OCI-LY7 (cell line): ENCODE data around the gene KLHL41.

Source experiments
- EZH2phosphoT487 ChIP-seq: fragments of 200-600 bp; sonication (generic); IDR thresholded peaks from 2 replicates; pipeline ENCODE4 v1.6.1; 2018; ENCODE audit warnings: low read depth, borderline replicate concordance, mild to moderate bottlenecking, mixed run types, antibody characterized with exemption, low read length, moderate library complexity, mixed read lengths
- TF ChIP-seq, protein P1 (sequence below): fragments of 200-600 bp; sonication (generic); conservative IDR thresholded peaks from 2 replicates; pipeline ENCODE4 v1.5.1; 2014; ENCODE audit warnings: mild to moderate bottlenecking, antibody characterized with exemption, low read length, moderate library complexity, mixed read lengths

DNA sequence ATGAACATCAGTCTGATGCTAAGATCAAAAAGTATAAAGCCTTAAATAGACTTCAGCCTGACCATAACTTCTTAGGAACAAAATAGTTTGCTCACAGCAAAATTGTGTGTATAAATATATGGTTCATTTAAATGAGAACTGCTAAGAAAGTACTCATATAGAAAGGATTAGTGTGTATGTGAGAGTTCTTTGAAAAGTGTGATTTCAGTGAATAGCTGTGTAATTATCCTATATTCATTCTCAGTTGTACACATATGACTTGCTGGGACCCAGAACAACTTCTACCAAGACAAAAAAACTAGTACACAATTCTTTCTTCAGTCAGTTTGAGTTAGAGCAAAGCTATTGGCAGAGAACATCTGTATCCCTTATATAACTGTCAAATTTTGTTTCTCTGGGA lies 23.0 kb upstream of the KLHL41 start:
- TF ChIP-seq, protein P1, sequence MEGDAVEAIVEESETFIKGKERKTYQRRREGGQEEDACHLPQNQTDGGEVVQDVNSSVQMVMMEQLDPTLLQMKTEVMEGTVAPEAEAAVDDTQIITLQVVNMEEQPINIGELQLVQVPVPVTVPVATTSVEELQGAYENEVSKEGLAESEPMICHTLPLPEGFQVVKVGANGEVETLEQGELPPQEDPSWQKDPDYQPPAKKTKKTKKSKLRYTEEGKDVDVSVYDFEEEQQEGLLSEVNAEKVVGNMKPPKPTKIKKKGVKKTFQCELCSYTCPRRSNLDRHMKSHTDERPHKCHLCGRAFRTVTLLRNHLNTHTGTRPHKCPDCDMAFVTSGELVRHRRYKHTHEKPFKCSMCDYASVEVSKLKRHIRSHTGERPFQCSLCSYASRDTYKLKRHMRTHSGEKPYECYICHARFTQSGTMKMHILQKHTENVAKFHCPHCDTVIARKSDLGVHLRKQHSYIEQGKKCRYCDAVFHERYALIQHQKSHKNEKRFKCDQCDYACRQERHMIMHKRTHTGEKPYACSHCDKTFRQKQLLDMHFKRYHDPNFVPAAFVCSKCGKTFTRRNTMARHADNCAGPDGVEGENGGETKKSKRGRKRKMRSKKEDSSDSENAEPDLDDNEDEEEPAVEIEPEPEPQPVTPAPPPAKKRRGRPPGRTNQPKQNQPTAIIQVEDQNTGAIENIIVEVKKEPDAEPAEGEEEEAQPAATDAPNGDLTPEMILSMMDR, result no peak
- TF ChIP-seq EZH2phosphoT487, result no peak
